GM18858 (cell line): ENCODE measurements around the gene CNIH3.

Source experiments
- ATAC-seq: cut with Tn5 transposase; IDR thresholded peaks from one replicate; pipeline ENCODE4 v1.9.1; 2021; ENCODE audit not compliant: unreplicated experiment

The CNIH3 gene

DNA sequence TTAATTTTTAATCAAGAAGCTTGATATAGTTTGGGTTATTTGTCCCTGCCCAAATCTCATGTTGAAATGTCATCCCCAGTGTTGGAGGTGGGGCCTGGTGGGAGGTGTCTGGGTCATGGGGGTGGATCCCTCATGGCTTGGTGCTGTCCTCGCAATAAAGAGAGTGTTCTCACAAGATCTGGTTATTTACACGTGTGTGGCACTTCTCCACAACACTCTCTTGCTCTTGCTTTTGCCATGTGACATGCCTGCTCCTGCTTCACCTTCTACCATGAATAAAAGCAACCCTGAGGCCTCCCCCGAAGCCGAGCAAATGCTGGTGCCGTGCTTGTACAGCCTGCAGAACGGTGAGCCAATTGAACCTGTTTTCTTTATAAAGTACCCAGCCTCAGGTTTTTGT, 2.6 kb upstream of the CNIH3 start:
- no peak for ATAC-seq

DNA sequence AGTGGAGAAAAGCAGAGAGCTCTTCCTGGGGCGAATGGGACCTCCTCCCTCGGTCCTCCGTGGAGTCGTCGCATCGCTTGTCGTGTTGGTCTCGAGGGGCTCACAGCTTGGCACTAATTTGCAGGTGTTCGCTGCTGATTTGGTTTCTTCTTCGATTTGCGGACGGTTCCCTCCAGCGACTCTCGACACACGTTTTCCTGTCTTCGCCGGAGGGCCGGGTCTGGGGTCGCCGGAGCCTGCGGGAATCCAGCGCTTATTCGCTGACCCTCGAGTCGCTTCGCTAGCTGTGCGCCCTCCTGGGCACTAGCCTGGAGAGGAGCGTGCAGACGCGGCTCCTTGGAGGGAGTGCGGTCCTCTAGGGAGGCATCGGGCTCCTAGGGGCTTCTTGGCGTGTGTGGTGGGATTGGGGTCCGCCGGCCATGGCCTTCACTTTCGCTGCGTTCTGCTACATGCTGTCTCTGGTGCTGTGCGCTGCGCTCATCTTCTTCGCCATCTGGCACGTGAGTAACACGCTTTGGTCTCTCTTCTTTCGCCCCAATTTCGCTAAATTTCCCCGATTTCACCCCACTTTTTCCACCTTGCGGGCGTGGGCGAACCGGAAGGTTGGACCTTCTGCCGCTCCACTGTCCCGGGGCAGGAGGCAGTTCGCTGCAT, 766 bp downstream of the CNIH3 start:
- ATAC-seq, result no peak

DNA sequence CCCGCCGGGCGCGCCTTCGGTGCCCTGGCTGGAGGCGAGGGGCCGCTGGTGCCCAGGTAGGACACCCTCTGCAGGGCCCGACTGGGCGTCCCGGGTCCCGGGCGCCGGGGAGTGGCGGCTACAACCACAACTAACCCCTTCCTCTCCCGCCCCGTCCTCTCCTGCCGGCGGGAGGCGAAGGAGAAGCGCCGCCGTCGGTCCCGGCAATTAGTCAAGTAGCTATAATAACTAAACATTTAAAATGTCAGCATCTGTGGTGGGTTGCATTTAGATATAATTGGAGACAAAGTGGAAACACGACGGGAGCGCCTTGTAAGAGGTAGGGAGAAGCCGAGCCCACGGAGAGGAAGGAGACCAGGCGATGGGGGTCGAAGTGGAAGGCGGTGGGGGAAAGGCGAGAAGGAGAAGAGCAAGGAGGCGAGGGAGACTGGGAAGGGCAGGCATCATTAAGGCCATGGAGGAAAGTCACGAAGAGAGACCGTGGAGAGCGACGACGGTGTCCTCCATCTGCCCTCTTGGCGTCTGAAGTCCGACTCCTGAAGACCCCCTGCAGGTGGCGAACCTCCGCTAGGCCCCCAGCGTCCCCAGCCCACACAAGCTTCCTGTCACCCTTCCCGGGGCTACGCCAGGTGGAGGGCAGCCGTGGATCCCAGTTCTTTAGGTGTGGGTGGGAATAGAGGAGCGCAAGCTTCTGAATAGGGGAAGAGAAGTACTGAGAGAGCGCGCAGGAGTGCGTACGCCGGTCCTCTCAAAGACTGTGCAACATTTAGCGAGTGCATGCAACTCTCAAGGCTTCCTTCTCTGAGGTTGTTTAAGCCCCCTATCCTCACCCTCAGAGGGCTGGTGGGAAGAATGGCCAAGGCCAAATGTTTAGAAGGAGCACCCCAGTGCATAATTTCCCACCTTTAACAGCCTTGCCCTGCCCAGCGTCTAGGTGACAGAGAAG, 1.6 kb downstream of the CNIH3 start:
- no peak for ATAC-seq

DNA sequence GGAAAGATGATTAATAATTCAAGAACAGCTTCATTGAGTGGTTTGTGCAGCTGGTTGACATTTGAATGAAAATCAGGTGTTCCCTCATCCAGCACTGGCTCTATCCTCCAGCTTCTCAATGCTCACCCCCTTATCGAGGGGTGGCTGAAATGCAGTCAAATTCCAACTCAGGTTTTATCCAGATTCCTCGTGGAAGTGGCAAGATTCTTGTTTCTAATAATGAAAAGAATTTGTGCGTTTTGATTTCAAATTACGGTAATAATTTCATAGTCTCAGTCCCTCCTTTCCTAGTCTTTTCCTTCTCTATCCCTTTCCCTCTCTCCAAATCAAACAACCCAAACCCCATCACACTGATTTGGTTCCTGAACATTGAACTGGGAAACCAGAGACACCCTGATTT, 3.1 kb downstream of the CNIH3 start:
- ATAC-seq, result no peak

DNA sequence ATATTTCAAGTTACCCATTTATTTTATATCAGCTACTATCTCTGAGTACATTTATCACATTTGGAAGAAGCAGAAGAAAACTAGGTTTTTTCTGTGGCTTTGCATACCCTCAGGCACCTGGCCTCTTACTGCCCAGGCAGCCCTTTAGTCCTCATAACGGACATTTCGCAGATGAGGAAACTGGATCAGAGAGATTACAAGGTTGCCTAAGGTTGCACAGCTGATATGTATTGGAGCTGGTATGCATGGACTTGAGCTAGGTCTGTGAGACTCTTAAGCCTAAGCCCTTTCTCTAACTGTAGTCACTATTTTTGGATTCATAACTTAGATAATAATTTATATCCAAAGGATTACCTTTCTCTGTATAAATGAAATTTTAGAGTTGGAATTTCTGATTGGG, 4.0 kb downstream of the CNIH3 start:
- ATAC-seq, result no peak

DNA sequence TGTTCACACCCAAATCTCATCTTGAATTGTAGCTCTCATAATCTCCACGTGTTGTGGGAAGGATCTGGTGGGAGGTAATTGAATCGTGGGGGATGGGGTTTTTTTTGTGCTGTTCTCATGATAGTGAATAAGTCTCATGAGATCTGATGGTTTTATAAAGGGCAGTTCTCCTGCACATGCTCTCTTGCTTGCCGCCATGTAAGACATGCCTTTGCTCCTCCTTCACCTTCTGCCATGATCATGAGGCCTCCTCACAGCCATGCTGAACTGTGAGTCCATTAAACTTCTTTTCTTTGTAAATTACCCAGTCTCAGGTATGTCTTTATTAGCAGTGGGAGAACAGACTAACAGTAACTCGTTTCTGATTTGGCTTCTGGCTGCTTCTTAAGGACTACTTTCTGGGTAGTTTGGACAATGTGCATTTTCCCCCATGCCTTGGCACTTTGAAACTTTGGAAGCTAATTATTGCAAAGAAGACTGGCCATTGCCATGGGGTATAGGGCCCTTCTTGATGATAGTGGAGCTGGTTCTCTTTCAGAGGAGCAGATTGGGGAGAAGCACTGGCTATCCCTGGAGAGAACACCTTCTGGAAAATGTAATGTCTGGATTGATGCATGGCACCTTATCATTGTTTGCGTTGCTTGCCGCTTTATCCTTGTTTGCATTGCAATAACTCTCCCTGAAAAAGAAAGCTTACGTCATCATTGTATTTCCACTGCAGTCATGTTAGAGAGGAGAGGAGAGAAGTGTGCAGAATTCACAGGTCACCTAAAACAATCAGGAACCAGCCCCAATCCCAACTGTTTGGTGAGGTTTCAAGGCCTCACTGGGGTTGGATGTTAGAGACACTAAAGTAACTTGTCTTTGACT, 5.9 kb downstream of the CNIH3 start:
- ATAC-seq, result no peak

DNA sequence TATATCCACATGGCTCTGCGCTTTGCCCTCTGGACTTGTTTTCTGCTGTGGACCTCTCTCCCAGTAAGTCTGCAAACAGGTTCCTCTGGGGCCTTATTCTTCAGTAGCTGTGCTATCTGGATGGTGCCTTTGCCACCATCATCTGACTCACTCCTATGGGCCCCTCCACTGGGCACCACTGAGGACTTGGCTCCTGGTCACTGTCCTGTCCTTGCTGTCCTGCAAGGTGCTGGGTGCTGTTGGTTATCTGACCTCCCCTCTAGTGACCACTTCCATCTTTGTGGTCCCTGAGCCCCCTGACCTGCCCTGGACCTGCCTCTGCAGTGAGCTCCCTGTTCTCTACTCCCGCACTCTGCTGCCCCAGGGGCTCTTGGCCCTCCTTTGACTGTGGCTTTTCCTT, 6.7 kb downstream of the CNIH3 start:
- ATAC-seq, result no peak

DNA sequence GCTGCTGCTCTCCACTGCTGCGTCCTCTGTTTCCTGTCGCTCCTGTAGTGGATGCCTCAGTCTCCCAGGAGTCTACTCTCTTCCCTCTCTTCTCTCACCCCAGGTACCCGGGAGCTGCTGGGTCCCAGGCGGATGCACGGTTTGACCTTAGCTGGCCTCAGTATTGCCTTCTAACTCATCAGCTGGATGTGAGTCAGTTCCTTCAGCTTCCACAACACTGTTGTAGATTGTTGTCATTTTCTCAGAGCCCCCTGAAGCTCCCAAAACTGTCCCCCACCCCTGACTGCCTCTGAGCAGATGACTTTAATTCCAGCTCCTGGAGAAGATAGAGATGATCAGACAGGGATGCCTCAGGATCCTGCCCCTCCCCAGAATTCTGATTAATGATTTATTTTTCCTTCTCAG, 7.2 kb downstream of the CNIH3 start:
- no peak for ATAC-seq

DNA sequence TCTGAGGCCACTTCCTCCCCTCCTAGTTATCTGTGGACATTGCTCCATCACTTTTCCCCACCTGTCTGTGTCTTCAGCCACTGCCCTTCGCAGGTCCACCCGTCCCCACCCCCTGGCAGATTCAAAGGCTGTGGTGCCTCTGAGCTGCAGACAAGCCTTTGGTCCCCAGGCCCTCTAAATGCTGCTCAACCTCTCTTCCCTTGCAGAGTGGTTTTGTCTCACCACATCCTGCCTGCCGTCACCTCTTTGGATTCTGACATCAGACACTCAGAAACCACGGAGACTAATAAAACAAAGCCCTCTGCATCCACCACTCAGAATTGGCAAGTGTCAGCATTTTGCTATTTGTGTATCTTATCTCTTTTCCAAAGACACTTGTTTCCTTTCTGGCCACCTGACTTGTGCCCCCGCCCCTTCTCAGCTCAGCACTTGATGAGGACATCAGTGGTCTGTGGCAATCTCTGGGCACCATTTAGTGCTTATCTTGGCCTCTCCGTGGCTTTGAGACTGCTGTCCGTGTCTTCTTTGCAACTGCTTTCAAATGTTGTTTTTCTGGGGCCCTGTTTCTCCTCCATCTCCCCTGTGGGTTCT, 7.7 kb downstream of the CNIH3 start:
- ATAC-seq, result peak; percentile 83

DNA sequence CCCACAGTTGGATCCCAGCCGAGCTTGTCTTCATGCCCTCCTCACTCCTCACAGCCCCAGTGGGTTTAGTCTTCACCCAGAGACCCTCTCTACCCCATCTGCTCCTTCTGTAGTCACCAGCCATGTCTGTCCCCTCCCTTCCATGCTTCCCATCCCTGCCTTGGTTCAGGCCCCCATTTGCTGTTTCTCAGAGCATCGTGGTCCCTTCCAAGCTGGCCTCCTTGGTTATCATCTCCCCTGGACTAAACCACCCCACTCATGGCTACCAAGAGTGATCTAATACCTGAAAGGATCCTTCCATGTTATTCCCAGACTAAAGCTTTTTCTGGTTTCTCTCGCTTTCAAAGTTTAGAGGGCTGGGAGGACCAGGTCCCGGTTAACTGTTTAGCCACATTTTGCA, 8.3 kb downstream of the CNIH3 start:
- no peak for ATAC-seq

DNA sequence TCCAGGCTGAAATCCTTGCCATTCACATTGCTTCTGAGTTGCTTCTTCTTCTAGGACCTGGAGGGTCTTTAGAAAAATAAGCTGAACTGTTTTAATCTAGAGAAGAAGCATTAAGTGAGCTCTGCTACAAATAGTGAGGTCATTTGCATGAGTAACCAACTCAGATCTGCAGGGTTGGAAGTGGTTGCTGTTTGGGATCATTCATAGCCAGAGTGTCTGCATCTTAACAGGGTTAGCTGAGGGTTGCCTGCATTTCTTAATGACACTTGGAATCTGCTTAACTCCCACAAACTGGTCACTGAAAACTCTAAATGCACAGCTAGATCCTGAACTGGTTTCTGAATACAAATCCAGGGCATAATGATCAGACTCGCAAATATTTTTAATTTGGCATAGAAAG, 9.9 kb downstream of the CNIH3 start:
- ATAC-seq, result no peak

DNA sequence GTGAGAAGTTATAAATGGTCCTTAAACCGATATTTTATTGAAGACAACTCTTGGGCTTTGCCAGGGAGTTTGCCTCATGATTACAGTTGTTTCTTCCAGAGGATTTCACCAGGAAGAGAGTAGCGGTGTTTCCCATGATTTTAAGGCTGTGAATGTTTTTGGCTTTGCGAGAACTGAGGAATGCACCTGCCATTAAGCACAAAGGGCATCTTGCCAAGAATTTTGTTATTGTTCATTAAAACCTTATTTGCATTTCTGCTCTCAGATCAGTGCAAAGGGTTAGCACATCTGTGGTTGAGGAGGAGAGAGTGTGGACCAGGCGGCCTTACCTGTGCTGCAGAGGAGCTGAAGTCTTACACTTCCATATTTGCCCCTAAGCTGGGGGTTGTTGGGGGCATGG, 13.8 kb downstream of the CNIH3 start:
- no peak for ATAC-seq

DNA sequence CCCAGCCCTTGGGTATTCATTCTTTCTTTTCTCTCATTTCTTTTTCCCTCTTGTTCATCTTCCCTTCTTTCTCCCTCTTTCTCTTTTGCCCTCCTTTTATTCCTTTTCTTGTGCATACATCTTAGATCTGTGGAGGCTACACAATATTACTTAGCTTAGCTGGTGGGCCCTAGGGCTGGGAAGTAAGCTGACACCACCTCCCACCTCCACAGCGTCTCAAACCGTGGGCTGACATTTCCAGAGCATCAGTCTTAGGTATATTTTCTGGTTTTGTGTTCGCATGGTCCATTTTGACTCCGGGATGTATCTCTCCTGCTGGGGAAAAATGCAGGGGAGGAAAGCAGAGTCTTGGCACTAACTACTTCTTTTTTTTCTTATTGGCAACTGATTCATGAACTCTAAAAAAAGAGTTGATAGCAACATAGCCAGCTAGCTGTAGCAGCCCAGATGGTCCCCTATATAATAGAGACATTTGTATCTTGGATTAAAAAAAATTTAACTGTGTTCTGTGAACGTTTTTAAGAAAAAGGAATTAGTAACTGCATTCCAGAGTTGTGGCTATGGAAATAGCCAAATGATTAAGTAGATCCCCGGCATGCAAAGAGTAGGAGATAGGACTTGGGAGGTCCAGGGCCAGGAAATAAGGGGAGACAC, 15.5 kb downstream of the CNIH3 start:
- no peak for ATAC-seq

DNA sequence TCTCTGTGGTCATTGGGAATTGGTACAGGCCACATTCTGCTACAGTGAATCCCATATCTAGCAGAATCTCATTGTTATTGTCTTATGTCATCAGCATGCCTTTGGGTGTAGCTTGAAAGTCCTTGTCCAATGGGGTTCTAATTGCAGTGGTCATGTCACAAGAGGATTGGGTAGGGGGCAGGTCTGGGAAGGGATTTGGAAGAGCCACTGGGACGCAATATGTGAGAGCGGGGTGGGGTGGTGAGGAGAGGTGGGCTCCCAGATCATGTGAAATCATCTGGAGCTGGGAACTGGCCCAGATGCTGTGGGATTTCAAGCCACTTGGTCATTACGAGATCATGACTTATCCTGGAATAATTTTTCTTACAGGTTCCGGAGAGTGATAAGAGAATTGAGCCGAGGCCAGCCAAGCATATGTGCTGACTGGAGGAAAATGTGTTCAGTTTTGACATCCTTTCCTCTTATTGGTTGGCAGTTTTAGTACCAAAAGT, 16.3 kb downstream of the CNIH3 start:
- ATAC-seq, result no peak

DNA sequence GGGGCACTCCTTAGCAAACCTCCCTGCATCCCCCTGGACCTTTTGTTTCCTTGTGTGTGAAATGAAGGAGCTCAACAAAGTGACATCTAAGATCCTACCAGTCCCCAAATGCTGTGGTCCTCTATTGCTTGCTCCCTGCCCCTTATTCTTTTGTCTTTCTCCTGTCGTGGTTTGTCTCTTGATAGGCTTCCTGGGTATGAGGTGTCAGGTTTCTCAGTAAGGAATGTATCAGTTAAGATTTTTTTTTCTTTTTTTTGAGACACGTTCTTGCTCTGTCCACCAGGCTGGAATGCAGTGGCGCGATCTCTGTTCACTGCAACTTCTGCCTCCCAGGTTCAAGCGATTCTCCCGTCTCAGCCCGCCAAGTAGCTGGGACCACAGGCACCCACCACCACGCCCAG, 16.8 kb downstream of the CNIH3 start:
- no peak for ATAC-seq

DNA sequence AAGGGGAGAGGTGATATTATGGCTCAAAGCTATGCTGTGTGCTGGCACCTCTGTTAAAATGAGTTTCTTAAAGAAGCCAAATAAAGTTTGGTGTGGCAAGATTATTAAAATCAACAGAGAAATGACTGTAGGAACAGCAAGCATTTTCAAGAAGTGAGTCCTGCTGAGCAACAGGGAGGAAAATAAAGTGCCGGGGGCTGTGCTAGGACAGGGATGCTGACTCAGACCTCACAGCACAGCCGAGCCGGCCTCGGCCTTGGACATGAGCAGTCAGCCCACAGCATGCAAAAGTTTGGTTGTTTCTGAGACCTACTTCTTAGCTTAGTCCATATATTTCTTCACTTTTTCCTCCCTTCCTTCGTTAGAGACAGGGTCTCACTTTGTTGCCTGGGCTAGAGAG, 19.2 kb downstream of the CNIH3 start:
- no peak for ATAC-seq

DNA sequence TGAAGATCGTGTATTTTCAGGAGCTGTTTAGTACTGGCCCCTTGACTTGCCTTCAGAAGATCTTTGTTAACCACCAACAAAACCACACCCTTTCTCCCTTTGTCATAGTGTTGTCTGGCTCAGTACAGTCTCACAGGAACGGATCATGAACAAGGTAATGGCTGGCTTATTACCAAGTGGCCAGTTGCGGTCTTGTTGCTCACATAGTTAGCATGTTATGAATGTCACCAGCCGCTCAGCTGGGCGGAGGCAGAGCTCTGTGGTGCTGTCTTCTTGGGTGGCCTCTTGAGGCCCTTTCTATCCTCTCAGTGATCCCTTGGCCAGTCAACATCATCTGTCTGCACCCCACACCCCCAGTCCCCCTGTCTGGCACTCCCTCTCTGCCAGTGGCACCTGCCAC, 21.4 kb downstream of the CNIH3 start:
- no peak for ATAC-seq

DNA sequence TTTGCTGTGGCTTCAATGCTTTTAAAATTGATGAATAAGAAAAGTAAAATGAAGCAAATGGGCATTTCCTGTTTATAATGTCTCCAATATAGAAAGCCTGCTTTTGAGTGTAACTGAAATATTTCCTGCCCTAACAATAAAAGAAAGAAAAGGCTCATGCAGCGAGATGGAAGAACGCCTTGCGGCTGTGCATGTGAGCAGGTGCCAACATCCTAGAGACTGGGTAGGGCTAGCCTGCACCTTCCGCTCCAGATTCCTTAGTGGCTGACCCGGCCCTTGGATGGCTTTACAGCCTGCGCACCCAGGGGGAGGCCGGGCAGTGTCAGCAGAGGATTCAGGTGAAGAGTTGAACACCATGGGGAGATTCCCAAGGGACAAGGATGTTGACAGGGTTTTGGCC, 21.8 kb downstream of the CNIH3 start:
- ATAC-seq, result no peak

DNA sequence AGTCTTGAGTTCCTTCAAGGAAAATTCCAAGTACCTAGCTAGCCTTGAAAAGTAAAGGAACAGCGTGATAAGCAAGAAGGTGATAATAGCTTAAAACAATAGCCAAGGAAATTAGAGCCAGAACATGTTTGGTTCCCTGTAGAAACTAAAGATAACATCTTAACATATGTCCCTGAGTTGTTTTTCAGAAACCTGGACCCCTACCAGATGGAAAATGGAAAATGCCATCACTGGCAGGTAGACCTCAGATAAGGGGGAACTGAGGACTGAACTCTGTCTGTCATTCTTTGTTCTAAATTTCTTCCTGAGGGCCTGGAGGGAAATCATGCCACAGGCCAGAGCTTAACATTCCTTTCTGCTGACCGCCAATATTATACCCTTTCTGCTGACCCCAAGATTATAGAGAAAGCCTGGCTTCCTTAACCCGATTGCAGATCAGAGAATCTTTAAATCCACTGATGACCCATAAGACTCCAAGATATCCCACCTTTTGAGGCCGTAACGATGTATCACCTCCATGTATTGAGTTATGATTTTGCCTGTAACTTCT, 23.4 kb downstream of the CNIH3 start:
- no peak for ATAC-seq

DNA sequence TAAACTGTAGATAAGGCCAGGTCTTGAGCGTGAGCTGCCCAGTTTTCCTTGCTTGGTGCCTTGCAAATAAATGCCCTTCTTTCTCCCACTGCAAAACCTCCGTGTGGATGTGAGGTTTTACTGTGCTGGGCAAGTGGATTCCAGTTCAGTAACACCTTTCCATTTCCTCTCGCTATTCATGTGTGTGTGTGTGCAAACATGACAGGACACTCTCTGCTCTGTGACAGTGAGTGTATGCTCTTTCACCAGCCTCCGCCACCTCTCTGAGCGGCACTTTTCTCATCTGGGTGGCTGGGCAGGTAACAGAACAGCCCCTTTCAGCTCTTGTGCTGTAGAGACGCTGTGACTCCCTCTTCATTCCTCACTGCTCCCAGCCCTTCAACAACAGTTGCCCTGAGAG, 23.9 kb downstream of the CNIH3 start:
- ATAC-seq, result no peak
